ENCODE data around the gene GPR141. TPM values are rescaled to one million over a fixed set of nuclear protein-coding genes. Genes with fewer than 3 reads are reported as not detected.

GPR141 gene
- total RNA-seq, 1 experiment from 2014 or later = 1.8 TPM

DNA sequence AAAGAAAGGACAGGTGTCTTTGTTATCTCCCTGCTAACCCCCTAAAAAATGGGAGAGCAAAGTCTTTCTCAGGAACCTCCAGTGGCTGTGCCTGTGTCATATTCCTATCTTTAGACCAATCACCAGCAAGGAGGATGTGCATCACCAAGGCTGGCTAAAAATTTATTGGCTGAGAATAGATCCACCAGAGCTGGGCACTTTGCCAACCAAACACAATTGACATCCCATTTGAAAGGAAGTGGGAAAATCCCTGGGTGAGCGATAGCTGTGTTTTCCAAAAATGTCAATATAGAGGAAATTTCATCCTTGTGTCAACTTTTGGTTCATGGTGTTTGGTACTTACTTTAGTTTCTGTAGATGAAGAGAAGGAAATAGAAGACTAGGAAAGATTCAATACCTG, 13.1 kb upstream of the GPR141 start:
- CTCF ChIA-PET = interaction anchor here (0.6 kb wide), 1 partner anchor 212 kb away, joined by 3 read pairs; no protein-coding TSS in a partner anchor
- DNase-seq (ENCODE audit: low spot score) (no peak), ATAC-seq (no peak)
- POLR2A ChIA-PET = no interaction called here
- Mint-ChIP-seq H3K27ac (no peak overlapping the region), H3K27me3 (ENCODE audit: low read depth) (no peaks in the 10 kb centered on the region), H3K9me3 (no peaks in the 10 kb centered on the region), H3K4me3 (no peak overlapping the region), H3K4me1 (peaks cover 34% of the 10 kb centered on the region), H3K36me3 (no peaks in the 10 kb centered on the region)
- no peak for TF ChIP-seq SOX15 (CRISPR knock-in tag; IDR thresholded peaks at IDR 0.05)
- TF ChIP-seq, protein P1, sequence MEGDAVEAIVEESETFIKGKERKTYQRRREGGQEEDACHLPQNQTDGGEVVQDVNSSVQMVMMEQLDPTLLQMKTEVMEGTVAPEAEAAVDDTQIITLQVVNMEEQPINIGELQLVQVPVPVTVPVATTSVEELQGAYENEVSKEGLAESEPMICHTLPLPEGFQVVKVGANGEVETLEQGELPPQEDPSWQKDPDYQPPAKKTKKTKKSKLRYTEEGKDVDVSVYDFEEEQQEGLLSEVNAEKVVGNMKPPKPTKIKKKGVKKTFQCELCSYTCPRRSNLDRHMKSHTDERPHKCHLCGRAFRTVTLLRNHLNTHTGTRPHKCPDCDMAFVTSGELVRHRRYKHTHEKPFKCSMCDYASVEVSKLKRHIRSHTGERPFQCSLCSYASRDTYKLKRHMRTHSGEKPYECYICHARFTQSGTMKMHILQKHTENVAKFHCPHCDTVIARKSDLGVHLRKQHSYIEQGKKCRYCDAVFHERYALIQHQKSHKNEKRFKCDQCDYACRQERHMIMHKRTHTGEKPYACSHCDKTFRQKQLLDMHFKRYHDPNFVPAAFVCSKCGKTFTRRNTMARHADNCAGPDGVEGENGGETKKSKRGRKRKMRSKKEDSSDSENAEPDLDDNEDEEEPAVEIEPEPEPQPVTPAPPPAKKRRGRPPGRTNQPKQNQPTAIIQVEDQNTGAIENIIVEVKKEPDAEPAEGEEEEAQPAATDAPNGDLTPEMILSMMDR (IDR thresholded peaks at IDR 0.05) = no peak
- no peak for TF ChIP-seq ZNF317 (CRISPR knock-in tag; IDR thresholded peaks at IDR 0.05; ENCODE audit: borderline replicate concordance, low read depth)
- TF ChIP-seq MXD4 (CRISPR knock-in tag; IDR thresholded peaks at IDR 0.05; ENCODE audit: borderline replicate concordance) = no peak
- TF ChIP-seq, protein P2, sequence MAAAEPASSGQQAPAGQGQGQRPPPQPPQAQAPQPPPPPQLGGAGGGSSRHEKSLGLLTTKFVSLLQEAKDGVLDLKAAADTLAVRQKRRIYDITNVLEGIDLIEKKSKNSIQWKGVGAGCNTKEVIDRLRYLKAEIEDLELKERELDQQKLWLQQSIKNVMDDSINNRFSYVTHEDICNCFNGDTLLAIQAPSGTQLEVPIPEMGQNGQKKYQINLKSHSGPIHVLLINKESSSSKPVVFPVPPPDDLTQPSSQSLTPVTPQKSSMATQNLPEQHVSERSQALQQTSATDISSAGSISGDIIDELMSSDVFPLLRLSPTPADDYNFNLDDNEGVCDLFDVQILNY (CRISPR knock-in tag; IDR thresholded peaks at IDR 0.05) = no peak
- TF ChIP-seq, protein P3, sequence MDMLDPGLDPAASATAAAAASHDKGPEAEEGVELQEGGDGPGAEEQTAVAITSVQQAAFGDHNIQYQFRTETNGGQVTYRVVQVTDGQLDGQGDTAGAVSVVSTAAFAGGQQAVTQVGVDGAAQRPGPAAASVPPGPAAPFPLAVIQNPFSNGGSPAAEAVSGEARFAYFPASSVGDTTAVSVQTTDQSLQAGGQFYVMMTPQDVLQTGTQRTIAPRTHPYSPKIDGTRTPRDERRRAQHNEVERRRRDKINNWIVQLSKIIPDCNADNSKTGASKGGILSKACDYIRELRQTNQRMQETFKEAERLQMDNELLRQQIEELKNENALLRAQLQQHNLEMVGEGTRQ (CRISPR knock-in tag; IDR thresholded peaks at IDR 0.05) = no peak
- TF ChIP-seq FOXJ3 (CRISPR knock-in tag; IDR thresholded peaks at IDR 0.05; ENCODE audit: borderline replicate concordance) = no peak
- no peak for TF ChIP-seq IRF2 (CRISPR knock-in tag; IDR thresholded peaks at IDR 0.05; ENCODE audit: borderline replicate concordance, low read depth)
- TF ChIP-seq, protein P4, sequence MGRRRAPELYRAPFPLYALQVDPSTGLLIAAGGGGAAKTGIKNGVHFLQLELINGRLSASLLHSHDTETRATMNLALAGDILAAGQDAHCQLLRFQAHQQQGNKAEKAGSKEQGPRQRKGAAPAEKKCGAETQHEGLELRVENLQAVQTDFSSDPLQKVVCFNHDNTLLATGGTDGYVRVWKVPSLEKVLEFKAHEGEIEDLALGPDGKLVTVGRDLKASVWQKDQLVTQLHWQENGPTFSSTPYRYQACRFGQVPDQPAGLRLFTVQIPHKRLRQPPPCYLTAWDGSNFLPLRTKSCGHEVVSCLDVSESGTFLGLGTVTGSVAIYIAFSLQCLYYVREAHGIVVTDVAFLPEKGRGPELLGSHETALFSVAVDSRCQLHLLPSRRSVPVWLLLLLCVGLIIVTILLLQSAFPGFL (CRISPR knock-in tag; IDR thresholded peaks at IDR 0.05; ENCODE audit: borderline replicate concordance) = no peak
- TF ChIP-seq RORB (CRISPR knock-in tag; IDR thresholded peaks at IDR 0.05) = no peak
- TF ChIP-seq JAZF1 (CRISPR knock-in tag; IDR thresholded peaks at IDR 0.05) = no peak
- no peak for TF ChIP-seq ZNF263 (CRISPR knock-in tag; IDR thresholded peaks at IDR 0.05; ENCODE audit: low read depth)
- no peak for TF ChIP-seq NR1H2 (CRISPR knock-in tag; IDR thresholded peaks at IDR 0.05)
- TF ChIP-seq, protein P5, sequence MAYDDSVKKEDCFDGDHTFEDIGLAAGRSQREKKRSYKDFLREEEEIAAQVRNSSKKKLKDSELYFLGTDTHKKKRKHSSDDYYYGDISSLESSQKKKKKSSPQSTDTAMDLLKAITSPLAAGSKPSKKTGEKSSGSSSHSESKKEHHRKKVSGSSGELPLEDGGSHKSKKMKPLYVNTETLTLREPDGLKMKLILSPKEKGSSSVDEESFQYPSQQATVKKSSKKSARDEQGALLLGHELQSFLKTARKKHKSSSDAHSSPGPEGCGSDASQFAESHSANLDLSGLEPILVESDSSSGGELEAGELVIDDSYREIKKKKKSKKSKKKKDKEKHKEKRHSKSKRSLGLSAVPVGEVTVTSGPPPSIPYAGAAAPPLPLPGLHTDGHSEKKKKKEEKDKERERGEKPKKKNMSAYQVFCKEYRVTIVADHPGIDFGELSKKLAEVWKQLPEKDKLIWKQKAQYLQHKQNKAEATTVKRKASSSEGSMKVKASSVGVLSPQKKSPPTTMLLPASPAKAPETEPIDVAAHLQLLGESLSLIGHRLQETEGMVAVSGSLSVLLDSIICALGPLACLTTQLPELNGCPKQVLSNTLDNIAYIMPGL (CRISPR knock-in tag; IDR thresholded peaks at IDR 0.05) = no peak

DNA sequence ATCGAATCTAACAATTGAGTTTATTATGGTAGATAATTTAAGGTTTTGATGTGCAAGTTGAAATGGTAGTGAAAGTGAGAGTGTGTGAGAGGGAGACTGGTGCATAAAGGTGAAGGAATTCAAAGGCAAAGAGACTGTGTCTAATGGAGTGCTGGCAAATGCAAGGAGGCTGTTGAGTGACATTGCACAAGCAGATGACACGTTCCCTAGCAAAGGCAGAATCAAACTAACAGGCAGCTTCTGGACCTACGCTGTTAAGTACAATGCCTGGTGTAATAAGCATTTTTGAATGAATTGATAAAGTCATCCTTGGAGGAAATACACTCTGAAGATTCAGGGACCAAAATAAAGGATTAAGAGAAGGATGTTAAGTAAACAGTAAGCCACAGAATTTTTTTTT, 11.7 kb upstream of the GPR141 start:
- peaks cover 20% of the 10 kb centered on the region for H3K4me1 Mint-ChIP-seq
- no peaks in the 10 kb centered on the region for H3K9me3 Mint-ChIP-seq
- no peak overlapping the region for H3K27ac Mint-ChIP-seq
- H3K36me3 Mint-ChIP-seq = no peaks in the 10 kb centered on the region
- no peak overlapping the region for H3K4me3 Mint-ChIP-seq
- ATAC-seq = no peak
- CTCF ChIA-PET = no interaction called here
- POLR2A ChIA-PET = no interaction called here
- no peak for DNase-seq (ENCODE audit: low spot score)
- no peaks in the 10 kb centered on the region for H3K27me3 Mint-ChIP-seq (ENCODE audit: low read depth)
- TF ChIP-seq, protein P6, sequence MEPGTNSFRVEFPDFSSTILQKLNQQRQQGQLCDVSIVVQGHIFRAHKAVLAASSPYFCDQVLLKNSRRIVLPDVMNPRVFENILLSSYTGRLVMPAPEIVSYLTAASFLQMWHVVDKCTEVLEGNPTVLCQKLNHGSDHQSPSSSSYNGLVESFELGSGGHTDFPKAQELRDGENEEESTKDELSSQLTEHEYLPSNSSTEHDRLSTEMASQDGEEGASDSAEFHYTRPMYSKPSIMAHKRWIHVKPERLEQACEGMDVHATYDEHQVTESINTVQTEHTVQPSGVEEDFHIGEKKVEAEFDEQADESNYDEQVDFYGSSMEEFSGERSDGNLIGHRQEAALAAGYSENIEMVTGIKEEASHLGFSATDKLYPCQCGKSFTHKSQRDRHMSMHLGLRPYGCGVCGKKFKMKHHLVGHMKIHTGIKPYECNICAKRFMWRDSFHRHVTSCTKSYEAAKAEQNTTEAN (CRISPR knock-in tag; IDR thresholded peaks at IDR 0.05) = no peak
- TF ChIP-seq, protein P7, sequence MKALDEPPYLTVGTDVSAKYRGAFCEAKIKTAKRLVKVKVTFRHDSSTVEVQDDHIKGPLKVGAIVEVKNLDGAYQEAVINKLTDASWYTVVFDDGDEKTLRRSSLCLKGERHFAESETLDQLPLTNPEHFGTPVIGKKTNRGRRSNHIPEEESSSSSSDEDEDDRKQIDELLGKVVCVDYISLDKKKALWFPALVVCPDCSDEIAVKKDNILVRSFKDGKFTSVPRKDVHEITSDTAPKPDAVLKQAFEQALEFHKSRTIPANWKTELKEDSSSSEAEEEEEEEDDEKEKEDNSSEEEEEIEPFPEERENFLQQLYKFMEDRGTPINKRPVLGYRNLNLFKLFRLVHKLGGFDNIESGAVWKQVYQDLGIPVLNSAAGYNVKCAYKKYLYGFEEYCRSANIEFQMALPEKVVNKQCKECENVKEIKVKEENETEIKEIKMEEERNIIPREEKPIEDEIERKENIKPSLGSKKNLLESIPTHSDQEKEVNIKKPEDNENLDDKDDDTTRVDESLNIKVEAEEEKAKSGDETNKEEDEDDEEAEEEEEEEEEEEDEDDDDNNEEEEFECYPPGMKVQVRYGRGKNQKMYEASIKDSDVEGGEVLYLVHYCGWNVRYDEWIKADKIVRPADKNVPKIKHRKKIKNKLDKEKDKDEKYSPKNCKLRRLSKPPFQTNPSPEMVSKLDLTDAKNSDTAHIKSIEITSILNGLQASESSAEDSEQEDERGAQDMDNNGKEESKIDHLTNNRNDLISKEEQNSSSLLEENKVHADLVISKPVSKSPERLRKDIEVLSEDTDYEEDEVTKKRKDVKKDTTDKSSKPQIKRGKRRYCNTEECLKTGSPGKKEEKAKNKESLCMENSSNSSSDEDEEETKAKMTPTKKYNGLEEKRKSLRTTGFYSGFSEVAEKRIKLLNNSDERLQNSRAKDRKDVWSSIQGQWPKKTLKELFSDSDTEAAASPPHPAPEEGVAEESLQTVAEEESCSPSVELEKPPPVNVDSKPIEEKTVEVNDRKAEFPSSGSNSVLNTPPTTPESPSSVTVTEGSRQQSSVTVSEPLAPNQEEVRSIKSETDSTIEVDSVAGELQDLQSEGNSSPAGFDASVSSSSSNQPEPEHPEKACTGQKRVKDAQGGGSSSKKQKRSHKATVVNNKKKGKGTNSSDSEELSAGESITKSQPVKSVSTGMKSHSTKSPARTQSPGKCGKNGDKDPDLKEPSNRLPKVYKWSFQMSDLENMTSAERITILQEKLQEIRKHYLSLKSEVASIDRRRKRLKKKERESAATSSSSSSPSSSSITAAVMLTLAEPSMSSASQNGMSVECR (CRISPR knock-in tag; IDR thresholded peaks at IDR 0.05; ENCODE audit: borderline replicate concordance) = no peak
- TF ChIP-seq ETV6 (CRISPR knock-in tag; IDR thresholded peaks at IDR 0.05) (no peak), NR1H2 (CRISPR knock-in tag; IDR thresholded peaks at IDR 0.05) (no peak), RELA (CRISPR knock-in tag; IDR thresholded peaks at IDR 0.05; ENCODE audit: borderline replicate concordance) (no peak), ZNF423 (CRISPR knock-in tag; IDR thresholded peaks at IDR 0.05) (no peak), HMGA2 (CRISPR knock-in tag; IDR thresholded peaks at IDR 0.05) (no peak), TEAD1 (CRISPR knock-in tag; IDR thresholded peaks at IDR 0.05) (no peak), ZBTB21 (CRISPR knock-in tag; IDR thresholded peaks at IDR 0.05; ENCODE audit: borderline replicate concordance) (no peak), IRF2 (CRISPR knock-in tag; IDR thresholded peaks at IDR 0.05; ENCODE audit: borderline replicate concordance, low read depth) (no peak)
- TF ChIP-seq, protein P8, sequence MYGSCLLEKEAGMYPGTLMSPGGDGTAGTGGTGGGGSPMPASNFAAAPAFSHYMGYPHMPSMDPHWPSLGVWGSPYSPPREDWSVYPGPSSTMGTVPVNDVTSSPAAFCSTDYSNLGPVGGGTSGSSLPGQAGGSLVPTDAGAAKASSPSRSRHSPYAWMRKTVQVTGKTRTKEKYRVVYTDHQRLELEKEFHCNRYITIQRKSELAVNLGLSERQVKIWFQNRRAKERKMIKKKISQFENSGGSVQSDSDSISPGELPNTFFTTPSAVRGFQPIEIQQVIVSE (CRISPR knock-in tag; IDR thresholded peaks at IDR 0.05; ENCODE audit: borderline replicate concordance) = no peak

Measured in WTC11 (cell line).